Omental fat pad (tissue), 4 donors: ENCODE data around the gene ARF3. TPM values are rescaled to one million over a fixed set of nuclear protein-coding genes. Genes with fewer than 3 reads are reported as not detected.

Experiments
- ATAC-seq: fragments of 150-250 bp; one replicate; pipeline ENCODE4 v1.9.1; 2016; ENCODE audit warnings: mild to moderate bottlenecking, moderate library complexity; ENCODE audit not compliant: low FRiP score
- DNase-seq: peaks from one replicate; pipeline ENCODE4 v3.0.0-alpha.2; 2019; ENCODE audit warnings: low spot score
- CTCF ChIP-seq, 3 donors: fragments of 450-650 bp; IDR thresholded peaks; one replicate each; pipeline ENCODE4 v1.5.1; 2016 to 2017; ENCODE audit warnings: antibody characterized with exemption in 3 of 3, mild to moderate bottlenecking in 3 of 3, moderate library complexity in 2 of 3
- total RNA-seq, 4 donors: library from RNA; depleted of rRNA; stranded (reverse); fragments of >200 nt; gene quantifications; one replicate each; pipeline ENCODE4 v1.1.0, GENCODE V29; 2016

ARF3 gene
- total RNA-seq, 4 donors from 2014 or later, result 57.1 to 91.5 (median 68.3) TPM

GRCh38 chr12:48980953-48981756 is 23.9 kb upstream of the ARF3 start:
- no peak for TF ChIP-seq CTCF (IDR thresholded peaks at IDR 0.05)
- ATAC-seq (peak; percentile 17), DNase-seq (no peak)

GRCh38 chr12:48980389-48980952 is 23.2 kb upstream of the ARF3 start:
- DNase-seq (no peak), ATAC-seq (no peak)
- no peak for TF ChIP-seq CTCF (IDR thresholded peaks at IDR 0.05)

- no peak for TF ChIP-seq CTCF (IDR thresholded peaks at IDR 0.05)
- ATAC-seq, result no peak
- no peak for DNase-seq
Measured at GRCh38 chr12:48979602-48980388, 22.5 kb upstream of the ARF3 start.

GRCh38 chr12:48978741-48979601 is 21.7 kb upstream of the ARF3 start:
- ATAC-seq (peak; percentile 21), DNase-seq (no peak)
- no peak for TF ChIP-seq CTCF (IDR thresholded peaks at IDR 0.05)

GRCh38 chr12:48978291-48978740 is 21.0 kb upstream of the ARF3 start, which contains the start of gene WNT1:
Gene WNT1 (plus strand): TSS chr12:48978322. CDS start chr12:48978651, 329 bp downstream.
- no peak for TF ChIP-seq CTCF (IDR thresholded peaks at IDR 0.05)
- ATAC-seq (peak; percentile 14), DNase-seq (no peak)
